HG03280 (cell line): ENCODE results near the gene CD37.
"Not testable (repeated sequence)": the region's sequence is repeated elsewhere in the genome, so short reads cannot be mapped to it uniquely, and the experiment has no call there.

Source experiments
- ATAC-seq: cut with Tn5 transposase; IDR thresholded peaks from one replicate; pipeline ENCODE4 v1.9.1; 2021; ENCODE audit warnings: mild to moderate bottlenecking, moderate library complexity; ENCODE audit not compliant: unreplicated experiment

Gene CD37

DNA sequence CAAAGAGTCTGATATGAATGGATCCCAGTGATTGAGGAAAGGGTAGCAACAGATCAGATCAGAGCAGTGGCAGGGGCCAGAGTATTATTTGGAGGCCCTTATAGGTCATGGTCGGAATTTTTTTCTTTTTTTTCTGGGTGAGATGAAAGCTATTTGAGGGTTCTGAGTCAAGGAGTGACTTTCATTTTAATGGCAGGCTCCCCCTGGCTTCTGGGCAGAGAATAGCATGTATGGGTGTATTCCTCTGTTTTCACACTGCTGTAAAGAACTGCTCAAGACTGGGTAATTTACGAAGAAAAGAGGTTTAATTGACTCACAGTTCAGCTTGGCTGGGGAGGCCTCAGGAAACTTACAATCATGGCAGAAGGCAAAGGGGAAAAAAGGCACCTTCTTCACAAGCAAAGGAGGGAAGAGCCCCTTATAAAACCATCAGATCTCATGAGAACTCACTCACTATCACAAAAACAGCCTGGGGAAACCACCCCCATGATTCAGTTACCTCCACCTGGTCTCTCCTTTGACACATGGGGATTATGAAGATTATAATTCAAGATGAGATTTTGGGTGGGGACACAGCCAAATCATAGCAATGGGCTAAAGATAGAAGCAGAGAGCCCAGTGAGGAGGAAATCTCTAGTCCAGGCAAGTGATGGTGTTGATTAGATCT, 7.2 kb upstream of the CD37 start:
- ATAC-seq: no peak

DNA sequence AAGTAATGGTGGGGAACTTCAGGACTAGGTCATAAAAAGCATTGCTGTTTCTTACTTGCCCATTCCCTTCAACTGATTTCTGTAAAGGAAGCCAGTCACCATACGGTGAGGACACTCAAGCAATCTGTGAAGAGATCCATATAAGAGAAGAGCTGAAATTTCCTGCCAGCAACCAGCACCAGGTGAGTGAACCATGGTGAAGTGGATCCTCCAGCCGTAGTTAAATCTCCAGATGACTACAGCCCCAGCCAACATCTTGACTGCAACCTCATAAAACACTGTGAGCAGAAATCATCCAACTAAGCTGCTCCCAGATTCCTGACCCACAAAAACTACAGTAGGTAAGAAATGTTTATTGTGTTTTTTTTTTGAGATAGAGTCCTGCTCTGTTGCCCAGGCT, 6.5 kb upstream of the CD37 start:
- no peak for ATAC-seq

DNA sequence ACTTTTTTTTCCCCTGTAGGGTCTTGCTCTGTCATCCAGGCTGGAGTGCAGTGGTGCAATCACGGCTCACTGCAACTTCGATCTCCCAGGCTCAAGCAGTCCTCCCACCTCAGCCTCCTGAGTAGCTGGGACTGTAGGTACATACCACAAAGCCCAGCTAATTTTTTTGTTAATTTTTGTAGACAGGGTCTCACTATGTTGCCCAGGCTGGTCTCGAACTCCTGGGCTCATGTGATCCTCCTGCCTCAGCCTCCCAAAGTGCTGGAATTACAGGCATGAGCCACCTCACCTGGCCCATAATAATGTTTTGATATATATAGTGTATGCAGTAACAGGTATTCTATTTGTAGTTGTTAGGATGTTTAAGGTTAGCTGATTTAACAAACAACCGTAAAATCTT, 4.0 kb upstream of the CD37 start:
- ATAC-seq: not testable (repeated sequence)

DNA sequence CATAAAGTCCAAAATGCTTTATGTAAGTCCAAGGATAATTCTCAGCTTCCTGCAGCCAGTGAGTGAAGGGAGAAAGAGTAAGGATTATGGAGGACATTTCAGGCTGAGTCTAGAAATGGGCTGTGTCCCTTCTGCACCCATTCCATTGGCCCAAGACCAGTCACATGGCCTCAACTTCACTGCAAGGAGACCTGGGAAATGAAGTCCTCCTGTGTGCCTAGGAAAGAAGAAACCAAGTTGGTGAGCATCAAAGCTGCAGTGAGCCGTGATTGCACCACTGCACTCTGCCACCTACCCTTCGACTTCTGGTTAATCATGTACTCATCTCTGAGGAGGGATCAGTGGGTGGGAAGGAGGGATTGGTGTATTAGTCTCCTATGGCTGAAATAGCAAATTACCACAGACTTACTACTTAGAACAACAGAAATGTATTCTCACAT, 3.6 kb upstream of the CD37 start:
- peak; percentile 55 for ATAC-seq

DNA sequence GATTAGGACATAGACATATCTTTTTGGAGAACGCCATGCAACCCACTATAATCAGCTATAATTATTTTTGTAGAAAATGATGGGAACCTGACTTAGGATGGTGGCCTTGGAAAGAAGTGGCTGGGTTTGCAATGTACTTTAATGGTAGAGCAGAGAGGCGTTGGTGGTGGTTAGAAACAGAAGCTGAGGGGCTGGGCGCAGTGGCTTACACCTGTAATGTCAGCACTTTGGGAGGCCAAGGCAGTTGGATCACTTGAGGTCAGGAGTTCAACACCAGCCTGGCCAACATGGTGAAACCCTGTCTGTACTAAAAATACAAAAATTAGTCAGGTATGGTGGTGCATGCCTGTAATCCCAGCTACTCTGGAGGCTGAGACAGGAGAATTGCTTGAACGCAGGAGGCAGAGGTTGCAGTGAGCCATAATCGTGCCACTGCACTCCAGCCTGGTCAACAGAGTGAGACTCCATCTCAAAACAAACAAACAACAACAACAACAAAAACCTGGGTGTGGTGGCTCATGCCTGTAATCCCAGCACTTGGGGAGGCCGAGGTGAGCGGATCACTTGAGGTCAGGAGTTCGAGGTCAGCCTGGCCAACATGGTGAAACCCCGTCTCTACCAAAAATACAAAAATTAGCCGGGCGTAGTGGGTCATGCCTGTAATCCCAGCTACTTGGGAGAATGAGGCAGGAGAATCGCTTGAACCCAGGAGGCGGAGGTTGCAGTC, 2.4 kb upstream of the CD37 start:
- ATAC-seq: not testable (repeated sequence)

DNA sequence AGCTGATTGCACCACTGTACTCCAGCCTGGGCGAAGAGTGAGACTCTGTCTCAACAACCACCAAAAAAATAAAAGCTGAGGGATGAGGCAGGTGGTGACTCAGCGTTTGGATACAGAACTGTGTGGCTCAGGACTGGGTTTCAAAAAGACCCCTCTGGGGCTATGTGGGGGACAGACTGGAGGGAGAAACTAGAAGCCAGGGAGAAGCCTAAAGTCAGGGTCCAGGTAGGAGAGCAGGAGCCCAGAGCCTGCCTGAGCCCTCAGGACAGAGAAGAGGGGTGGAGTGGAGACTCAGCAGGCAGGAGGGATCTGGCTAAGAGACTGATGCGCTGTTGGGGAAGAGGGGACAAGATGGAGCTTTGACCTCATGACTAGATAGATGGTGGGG, 1.8 kb upstream of the CD37 start:
- ATAC-seq: no peak

DNA sequence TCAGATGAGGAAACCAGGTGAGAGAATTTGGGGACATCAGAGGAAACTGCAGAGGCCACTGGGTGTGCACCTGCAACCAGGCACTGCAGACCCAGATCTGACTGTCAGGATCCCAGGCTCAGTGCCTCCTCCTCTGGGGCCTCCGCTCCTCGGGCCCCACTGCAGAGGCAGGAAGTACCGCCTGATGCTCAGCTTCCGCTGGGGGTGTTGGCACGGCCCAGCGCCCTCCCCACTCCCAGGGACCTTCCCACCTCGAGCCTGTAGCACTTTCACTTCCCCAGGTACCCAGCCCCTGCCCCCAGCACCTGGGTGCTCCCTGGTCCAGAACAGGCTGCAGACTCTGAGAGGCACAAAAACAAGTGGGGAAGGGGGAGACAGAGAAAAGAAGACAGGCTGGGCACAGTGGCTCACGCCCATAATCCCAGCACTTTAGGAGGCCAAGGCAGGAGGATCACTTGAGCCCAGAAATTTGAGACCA, 1.4 kb upstream of the CD37 start:
- no peak for ATAC-seq

DNA sequence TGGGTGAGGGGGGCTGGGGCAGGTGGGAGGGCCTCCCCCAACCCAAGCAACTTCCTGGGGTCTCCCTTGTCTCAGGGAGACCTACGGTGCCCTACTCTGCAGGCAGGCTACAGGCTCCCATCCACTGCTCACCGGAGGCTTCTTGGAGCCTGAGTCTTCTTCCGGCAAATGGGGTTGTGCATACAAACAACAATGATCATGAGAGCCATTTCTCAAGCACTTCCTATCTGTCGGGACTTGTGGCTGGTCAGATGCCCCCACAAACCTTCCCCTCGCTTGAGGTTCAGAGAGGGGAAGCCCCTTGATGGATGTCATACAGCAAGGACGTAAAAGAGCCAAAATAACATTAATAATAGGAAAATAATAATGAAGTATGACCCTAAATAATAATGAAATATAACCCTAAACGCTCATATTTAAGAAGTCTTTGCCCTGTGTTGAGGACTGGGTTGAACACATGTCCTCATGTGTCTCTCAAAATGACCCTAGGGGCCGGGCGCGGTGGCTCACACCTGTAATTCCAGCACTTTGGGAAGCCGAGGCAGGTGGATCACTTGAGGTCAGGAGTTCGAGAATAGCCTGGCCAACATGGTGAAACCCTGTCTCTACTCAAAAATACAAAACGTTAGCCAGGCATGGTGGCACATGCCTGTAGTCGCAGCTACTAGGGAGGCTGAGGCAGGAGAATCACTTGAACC, 727 bp downstream of the CD37 start:
- ATAC-seq: no peak

DNA sequence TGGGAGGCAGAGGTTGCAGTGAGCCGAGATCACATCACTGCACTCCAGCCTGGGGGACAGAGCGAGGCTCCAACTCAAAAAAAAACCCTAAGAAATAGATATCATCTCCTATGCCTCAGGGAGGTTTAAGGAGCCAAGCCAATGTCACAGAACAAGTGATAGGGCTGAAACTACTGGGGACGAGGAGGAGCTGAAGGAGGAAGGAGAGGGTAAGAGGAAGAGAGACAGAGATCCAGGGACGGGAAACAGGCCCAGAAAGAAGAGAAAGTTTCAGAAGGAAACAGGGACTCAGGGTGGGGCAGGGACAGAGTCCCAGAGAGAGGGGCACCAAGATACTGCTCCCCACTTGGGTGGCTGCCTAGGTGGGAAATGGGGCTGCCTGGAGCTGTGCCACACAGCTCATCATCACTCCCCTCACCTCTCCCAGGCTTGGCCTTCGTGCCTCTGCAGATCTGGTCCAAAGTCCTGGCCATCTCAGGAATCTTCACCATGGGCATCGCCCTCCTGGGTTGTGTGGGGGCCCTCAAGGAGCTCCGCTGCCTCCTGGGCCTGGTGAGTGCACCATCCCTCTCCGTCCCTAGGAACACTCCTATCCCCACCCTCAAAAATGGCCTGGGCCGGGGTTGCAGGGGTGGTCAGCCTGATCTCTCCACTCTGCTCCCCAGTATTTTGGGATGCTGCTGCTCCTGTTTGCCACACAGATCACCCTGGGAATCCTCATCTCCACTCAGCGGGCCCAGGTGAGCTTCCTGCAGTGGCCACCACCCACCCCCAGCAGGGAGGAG, 1.5 kb downstream of the CD37 start:
- ATAC-seq: no peak

DNA sequence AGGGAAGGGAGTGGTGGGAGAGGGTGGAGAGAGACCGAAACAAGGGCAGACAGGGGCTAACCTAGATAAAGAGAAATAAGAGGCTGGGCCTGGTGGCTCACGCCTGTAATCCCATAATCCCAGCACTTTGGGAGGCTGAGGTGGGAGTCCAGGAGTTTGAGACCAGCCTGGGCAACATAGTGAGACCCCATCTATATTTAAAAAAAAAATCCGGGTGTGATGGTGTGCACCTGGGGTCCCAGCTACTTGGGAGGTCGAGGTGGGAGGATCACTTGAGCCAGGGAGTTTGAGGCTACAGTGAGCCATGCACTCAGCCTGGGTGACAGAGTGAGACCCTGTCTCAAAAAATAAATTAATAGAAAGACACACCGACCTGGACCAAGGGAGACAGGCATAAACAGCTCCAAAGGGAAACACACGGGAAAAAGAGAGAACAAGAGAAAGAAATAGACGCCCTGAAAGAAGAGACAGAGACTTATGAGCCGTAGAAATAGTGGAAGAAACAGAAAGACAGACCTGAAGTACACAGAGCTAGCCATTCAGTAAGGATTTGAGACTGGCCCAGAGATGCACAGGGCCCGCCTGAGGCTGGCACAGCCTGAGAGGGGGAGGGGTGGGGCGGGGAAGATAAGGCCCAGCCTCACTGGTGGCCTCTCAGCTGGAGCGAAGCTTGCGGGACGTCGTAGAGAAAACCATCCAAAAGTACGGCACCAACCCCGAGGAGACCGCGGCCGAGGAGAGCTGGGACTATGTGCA, 2.2 kb downstream of the CD37 start:
- ATAC-seq: no peak

DNA sequence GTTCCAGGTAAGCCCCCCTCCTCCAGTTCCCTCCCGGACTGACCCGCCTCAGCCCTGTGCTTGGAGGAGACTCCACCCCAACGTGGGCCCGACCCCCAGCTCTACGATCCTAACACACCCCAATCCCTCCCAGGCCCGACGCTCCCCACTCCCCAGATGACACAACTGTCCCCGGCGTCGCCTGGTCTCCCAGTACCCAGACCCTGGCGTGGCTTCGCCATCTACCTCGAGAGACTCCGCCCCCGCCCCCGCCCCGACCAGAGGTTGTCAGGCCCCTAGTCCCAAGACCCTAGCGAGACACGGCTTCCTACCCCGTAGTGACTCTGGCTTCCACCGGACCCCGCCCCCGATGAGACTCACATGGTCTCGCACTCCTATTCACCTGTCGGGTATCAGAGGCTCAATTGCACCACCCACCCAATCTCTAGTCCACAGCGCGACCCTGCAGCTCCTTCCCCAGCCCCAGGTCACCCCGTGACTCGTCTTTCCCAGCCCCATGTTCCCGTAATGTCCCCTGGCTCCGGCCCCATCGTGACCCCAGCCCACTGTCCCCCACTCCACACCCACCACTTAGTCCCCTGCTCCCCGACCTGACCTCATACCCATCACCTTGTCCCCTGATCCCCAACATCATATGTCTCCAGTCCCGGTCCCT, 2.9 kb downstream of the CD37 start:
- no peak for ATAC-seq

DNA sequence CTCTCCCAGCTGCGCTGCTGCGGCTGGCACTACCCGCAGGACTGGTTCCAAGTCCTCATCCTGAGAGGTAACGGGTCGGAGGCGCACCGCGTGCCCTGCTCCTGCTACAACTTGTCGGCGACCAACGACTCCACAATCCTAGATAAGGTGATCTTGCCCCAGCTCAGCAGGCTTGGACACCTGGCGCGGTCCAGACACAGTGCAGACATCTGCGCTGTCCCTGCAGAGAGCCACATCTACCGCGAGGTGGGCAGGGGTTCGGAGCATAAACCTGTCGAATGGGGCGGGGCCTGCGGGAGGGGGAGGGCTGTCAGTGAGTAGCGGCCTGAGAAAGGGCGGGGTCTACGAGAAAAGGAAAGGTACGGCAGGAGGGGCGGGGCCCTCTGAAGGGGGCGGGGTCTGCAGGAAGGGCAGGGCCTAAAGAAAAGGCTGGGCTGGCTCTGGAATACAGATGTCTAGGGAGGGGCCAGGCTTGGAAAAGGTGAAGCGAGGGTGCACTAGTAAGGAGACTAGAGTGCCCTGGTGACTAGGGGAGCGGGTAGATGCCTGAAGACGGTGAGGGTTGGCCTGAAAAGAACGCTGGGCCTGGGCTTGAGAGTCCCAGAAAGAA, 3.6 kb downstream of the CD37 start:
- ATAC-seq: no peak

DNA sequence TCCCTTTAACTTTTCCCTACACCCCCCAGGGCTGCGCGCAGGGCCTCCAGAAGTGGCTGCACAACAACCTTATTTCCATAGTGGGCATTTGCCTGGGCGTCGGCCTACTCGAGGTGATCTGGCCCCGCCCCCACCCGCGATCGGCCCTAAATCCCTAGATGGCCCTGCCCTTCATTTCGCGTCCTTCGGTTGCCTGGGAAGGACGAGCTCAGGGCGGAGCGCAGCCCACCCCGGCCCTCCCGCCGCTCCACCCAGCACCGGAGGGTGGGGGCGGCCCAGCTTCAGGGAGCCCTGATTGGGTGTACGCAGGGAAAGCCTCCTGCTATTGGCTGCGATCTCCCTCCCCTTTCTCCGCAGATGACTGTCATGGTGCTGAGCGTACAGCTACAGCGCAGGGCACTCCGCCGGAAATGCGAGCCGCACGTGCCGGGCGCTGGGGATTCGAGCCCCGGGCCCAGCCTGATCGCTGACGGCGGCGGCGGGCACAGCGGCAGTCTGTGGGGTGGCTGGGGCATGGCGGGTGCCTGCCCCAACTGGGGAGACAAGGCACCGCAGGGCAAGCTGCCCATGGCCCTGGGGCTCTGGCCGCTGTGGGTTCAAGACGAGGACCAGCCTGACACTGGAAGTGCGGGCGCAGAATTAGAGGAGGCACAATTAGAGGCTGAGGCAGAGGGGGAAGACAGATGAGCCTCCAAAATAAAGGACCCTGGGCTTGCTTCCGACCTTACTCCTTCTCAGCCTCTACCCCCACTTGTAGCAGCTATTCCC, 4.3 kb downstream of the CD37 start:
- ATAC-seq: no peak

DNA sequence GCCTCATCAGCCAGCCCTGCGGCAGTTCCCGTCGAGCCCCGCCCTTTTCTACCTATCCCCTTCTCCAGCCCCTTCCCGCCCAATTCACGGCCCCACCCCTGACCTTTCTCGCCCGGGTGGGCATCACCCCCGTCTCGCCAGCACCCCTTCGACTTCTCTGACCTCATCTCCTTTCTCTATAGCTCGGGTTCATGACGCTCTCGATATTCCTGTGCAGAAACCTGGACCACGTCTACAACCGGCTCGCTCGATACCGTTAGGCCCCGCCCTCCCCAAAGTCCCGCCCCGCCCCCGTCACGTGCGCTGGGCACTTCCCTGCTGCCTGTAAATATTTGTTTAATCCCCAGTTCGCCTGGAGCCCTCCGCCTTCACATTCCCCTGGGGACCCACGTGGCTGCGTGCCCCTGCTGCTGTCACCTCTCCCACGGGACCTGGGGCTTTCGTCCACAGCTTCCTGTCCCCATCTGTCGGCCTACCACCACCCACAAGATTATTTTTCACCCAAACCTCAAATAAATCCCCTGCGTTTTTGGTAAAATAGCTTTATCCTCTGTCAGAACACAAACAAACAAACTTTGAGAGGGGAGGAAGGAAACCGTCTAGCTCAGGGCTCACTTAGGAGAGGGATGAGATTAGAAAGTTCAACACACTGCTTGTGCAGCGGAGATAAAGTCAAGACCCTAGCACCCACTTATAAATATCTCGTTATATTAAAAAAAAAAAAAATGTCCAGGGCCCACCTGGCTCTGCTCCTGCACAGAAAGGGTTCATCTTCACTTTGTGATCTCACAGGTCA, 5.1 kb downstream of the CD37 start:
- peak; percentile 53 for ATAC-seq

DNA sequence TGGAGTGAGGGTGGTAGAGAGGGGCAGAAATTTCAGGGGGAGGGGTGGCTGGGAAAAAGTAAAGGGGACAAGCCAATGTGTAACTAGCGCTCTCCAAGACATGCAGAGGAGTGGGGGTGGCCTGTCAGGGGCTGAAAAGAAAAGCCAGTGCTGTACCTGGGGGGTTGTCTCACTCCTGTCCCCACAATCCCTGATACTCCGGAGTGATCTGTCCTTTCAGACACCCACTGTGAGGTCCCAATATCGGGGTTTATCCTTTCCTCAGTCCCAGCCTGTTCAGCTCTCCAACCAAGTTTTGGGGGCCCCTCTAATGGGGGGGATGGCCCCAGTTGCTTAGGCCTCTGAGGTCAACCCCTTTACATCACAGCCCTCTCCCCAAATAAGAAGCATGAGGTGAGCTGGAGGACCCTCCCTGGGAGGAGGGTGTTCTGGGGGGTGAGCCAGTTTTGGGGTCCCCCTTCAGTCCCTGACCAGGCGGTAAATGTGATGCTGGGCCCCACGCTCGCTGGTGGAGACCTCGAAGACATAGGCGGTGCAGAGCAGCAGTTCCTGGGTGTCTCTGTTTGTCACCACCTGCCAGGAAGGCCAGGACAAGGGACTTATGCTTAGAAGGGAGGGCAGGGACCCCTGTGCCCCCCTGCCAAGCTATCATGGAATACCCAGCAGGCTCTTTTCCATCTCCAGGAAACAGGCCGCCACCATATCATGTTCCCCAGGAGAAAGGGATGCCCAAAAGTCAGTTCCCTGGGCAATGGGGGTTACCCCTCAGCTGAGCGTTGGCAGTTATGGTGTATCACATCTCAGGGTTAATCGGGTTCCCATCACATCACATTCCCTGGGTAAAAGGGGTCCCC, 5.9 kb downstream of the CD37 start:
- no peak for ATAC-seq

DNA sequence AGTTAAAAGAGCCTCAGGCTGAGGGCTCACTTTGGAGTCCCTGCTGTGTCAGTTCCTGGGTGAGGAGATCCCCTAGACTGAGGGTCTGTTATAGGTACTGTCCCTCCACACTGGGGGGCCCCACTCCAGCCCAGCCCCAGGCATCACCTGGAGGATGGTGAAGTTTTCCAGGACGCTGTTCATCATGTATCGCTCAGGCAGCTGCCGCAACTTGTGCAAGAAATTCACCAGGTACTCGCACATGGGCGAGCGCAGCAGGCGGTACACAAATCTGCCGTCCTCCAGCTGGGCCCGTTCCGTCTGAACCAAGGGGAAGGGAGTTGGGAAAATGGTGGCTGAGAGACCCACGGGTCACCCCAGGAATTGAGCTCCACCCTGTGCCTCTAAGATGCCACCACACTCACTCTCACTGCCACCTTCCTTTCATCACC, 7.1 kb downstream of the CD37 start:
- ATAC-seq: no peak

DNA sequence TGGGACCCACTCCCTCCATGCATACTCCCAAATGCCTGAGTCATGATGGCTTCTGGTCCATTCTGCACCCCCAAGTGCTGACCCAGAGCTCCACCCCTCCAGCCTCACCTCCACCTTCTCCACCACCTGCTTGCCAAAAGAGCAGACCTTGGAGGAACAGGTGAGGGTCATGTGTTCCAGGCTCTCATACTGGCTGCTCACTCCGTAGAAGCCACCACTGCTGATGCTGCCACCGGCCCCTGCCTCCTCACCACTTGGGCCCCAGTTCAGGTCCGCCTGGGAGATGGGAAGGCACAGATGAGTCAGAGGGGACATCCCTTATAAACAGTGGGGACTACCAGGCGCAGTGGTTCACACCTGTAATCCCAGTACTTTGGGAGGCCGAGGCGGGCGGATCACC, 7.9 kb downstream of the CD37 start:
- ATAC-seq: no peak
